Measurements from ENCODE around the gene DDX39A. TPM values are rescaled to one million over a fixed set of nuclear protein-coding genes. Genes with fewer than 3 reads are reported as not detected.

Gene DDX39A
- total and polyA plus RNA-seq, 2 of the 8 experiments (the other 6 are each of a cell fraction or from before 2014, with no cell fraction given), result 139 TPM

DNA sequence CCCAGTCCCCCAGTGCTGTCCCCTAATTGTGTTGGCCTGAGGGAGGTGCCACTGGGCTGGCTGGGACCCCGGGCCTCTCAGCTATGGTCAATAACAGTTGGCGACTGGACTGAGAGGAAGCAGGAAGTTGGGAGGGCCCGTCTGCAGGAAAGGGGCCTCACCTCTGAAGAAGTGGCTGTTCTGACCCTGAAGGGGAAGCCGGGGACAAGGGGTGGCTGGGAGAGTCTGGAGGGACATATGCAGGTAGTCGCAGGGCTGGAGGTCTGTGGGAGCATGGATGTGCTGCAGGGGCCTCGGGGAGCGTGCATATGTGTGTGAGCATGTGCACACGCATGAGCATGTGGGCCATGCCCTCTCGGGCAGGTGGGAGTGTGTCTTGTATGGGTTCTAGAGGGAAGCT lies 19.9 kb upstream of the DDX39A start:
- Histone ChIP-seq H3K14ac (ENCODE audit: insufficient read length) (no peak overlapping the region), H2BK15ac (ENCODE audit: low read length) (no peak overlapping the region), H4K20me1 (replicated peaks in 1 of 2; ENCODE audit: control insufficient read depth in 1 of 2, insufficient read depth in 2 of 2, low read length in 2 of 2) (peaks cover 9 to 24% of the 10 kb centered on the region in 2 experiments), H3K4me3 (ENCODE audit: extremely low read depth in 1 of 4, insufficient read depth in 2 of 4, low read depth in 3 of 4, low read length in 4 of 4) (no peak overlapping the region), H2AFZ (ENCODE audit: low read length) (no peak overlapping the region), H2BK12ac (ENCODE audit: low read depth, low read length) (no peak overlapping the region), H3K56ac (replicated peaks; ENCODE audit: insufficient read length, low read depth, low read length) (no peak overlapping the region), H3K4ac (replicated peaks; ENCODE audit: insufficient read length, low read depth, low read length) (no peak overlapping the region), H2BK120ac (replicated peaks; ENCODE audit: low read depth, low read length) (no peak overlapping the region), H3K27ac (ENCODE audit: low read depth, low read length) (no peak overlapping the region), H2BK5ac (ENCODE audit: low read depth, low read length) (peak overlapping the region; percentile 71), H3K18ac (ENCODE audit: extremely low read depth, low read length) (no peak overlapping the region), H4K91ac (replicated peaks; ENCODE audit: insufficient read length, low read length) (no peak overlapping the region), H3K23me2 (ENCODE audit: low read depth, low read length) (no peaks in the 10 kb centered on the region; the same call in 1 of the 2 replicates), H3K9ac (replicated peaks in 1 of 4; ENCODE audit: extremely low read depth in 1 of 4, low read depth in 3 of 4, low read length in 3 of 4) (no peak overlapping the region), H3K9me3 (ENCODE audit: insufficient read depth in 2 of 2, low read depth in 1 of 2, low read length in 1 of 2) (no peaks in the 10 kb centered on the region), H3K23ac (ENCODE audit: insufficient read length) (no peak overlapping the region), H2AK5ac (ENCODE audit: low read depth, low read length) (peak overlapping the region; percentile 15; the same call in 1 of the 2 replicates), H3K79me2 (ENCODE audit: control insufficient read depth in 1 of 2, insufficient read depth in 2 of 2, low read length in 2 of 2) (peaks cover 0 to 42% of the 10 kb centered on the region in 2 experiments; a peak in 2 of 4 replicates), H3K4me1 (replicated peaks in 1 of 4; ENCODE audit: control insufficient read depth in 3 of 4, insufficient read depth in 4 of 4, low read length in 3 of 4) (peaks cover 0 to 5% (median 1%) of the 10 kb centered on the region in 4 experiments; a peak in 5 of 7 replicates), H3K36me3 (ENCODE audit: control insufficient read depth in 2 of 4, insufficient read depth in 4 of 4, low read length in 3 of 4) (peaks cover 10 to 27% (median 19%) of the 10 kb centered on the region in 4 experiments; a peak in 7 of 8 replicates), H4K5ac (ENCODE audit: insufficient read length, low read depth, low read length) (no peak overlapping the region), H3K27me3 (replicated peaks in 1 of 4; ENCODE audit: control insufficient read depth in 3 of 4, extremely low read depth in 1 of 4, insufficient read depth in 3 of 4, low read length in 3 of 4) (no peaks in the 10 kb centered on the region), H3K4me2 (ENCODE audit: insufficient read depth in 1 of 2, low read depth in 2 of 2, low read length in 2 of 2) (no peak overlapping the region), H3K79me1 (ENCODE audit: low read depth, low read length) (peaks cover 15% of the 10 kb centered on the region), H4K8ac (ENCODE audit: extremely low read depth, insufficient read depth, low read length) (no peak overlapping the region), H2BK20ac (ENCODE audit: low read length) (no peak overlapping the region)
- ChIA-PET CTCF (ENCODE audit: partially characterized antibody) (interaction anchor here (0.9 to 1.7 kb wide), 5 partner anchors 16 to 41 kb away, joined by 3 to 6 read pairs (median 4); no protein-coding TSS in a partner anchor), POLR2A (ENCODE audit: partially characterized antibody) (interaction anchor here (1.2 kb wide), 1 partner anchor 29 kb away, joined by 3 read pairs; no protein-coding TSS in a partner anchor)
- no peak for FAIRE-seq
- no peak for DNase-seq (ENCODE audit: low read depth in 1 of 2, low spot score in 2 of 2)
- TF ChIP-seq TCF12 (IDR thresholded peaks at IDR 0.05; ENCODE audit: low read depth, low read length) (no peak), CEBPB (IDR thresholded peaks at IDR 0.05; ENCODE audit: low read depth, low read length) (no peak), ATF3 (IDR thresholded peaks at IDR 0.05; ENCODE audit: insufficient read depth, low read depth, low read length) (no peak)
- WGBS, 2 experiments (ENCODE audit: extremely low coverage in 1 of 2, insufficient coverage in 1 of 2, insufficient read length in 1 of 2, insufficient replicate concordance in 2 of 2, low coverage in 1 of 2, low lambda C conversion rate in 2 of 2, missing lambda C conversion rate in 1 of 2), result 88% methylated on average over 9 of the region's 9 CpGs; no CpG with 5 or more reads in 1 of the 2 experiments

Measured in H1 (cell line).